A549 (cell line): ENCODE results near the gene MXI1. TPM values are rescaled to one million over a fixed set of nuclear protein-coding genes. Genes with fewer than 3 reads are reported as not detected.

Experiments
- ATAC-seq, 2 experiments: fragments of 200-7000 bp in 1 of 2; fragments of >200 bp in 1 of 2; cut with Nextera tagmentation in 1 of 2; cut with Tn5 transposase in 1 of 2; 3 replicates each; pipeline versions ENCODE4 v1.8.0 to v1.9.1; 2018 to 2020; ENCODE audit warnings: mild to moderate bottlenecking in 1 of 2, moderate library complexity in 1 of 2
- CTCF ChIA-PET: fragments of 300-600 bp; sonication (Branson Sonifier 250); formaldehyde crosslinking; extraction: SDS; loops from one replicate; lab custom pipeline; 2021; ENCODE audit warnings: antibody characterized with exemption, inconsistent platforms; lab: Yijun Ruan, JAX
- POLR2A ChIA-PET: fragments of 350-600 bp; formaldehyde crosslinking; extraction: SDS; loops from one replicate; lab custom pipeline; 2021; ENCODE audit warnings: antibody characterized with exemption, inconsistent platforms; lab: Yijun Ruan, JAX
- DNase-seq, 2 experiments: peaks; one replicate each; pipeline versions ENCODE4 v3.0.0 to v3.0.0-alpha.2; 2011 to 2016; ENCODE audit warnings: low read depth in 1 of 2, low spot score in 1 of 2
- FAIRE-seq: peaks from 2 replicates; lab custom pipeline; 2011; peaks lifted over from hg19 to GRCh38; lab: Jason Lieb, UNC
- H3K27ac ChIP-seq, 2 experiments: fragments of >200 bp; sonication (Bioruptor Twin); formaldehyde crosslinking; 3 replicates each; pipeline ENCODE4 v1.5.1; 2016 to 2017
- H3K4me1 ChIP-seq: fragments of >200 bp; sonication (Bioruptor Twin); formaldehyde crosslinking; 3 replicates; pipeline ENCODE4 v1.6.1; 2016
- H3K4me2 ChIP-seq: fragments of >200 bp; sonication (Bioruptor Twin); formaldehyde crosslinking; 3 replicates; pipeline ENCODE4 v1.6.1; 2016
- H3K4me3 ChIP-seq: fragments of >200 bp; sonication (Bioruptor Twin); formaldehyde crosslinking; 3 replicates; pipeline ENCODE4 v1.5.1; 2016
- H3K9me3 ChIP-seq: fragments of >200 bp; sonication (Bioruptor Twin); formaldehyde crosslinking; 3 replicates; pipeline ENCODE4 v1.6.1; 2016
- BHLHE40 ChIP-seq: IDR thresholded peaks from 2 replicates; pipeline ENCODE4 v1.6.1; 2012; ENCODE audit warnings: low read depth, low read length, inconsistent platforms
- CBX8 ChIP-seq: fragments of 200-600 bp; sonication (generic); IDR thresholded peaks from 2 replicates; pipeline ENCODE4 v1.6.1; 2016
- CEBPB ChIP-seq, 2 experiments: fragments of >200 bp in 1 of 2; sonication (Bioruptor Twin) in 1 of 2; formaldehyde crosslinking in 1 of 2; IDR thresholded peaks; 2 replicates each; pipeline ENCODE4 v1.6.1; 2012 to 2016
- CHD2 ChIP-seq: fragments of 150-350 bp; IDR thresholded peaks from 2 replicates; pipeline ENCODE4 v1.6.1; 2014; ENCODE audit warnings: low read length; ENCODE audit not compliant: partially characterized antibody
- EHF ChIP-seq: fragments of 250-450 bp; sonication (Bioruptor Pico); IDR thresholded peaks from 2 replicates; pipeline ENCODE4 v1.5.0; 2020; ENCODE audit warnings: mild to moderate bottlenecking
- FOSB ChIP-seq: fragments of 250-450 bp; sonication (Bioruptor Pico); IDR thresholded peaks from 2 replicates; pipeline ENCODE4 v1.5.0; 2020; ENCODE audit warnings: mild to moderate bottlenecking, moderate library complexity
- FOXS1 ChIP-seq: fragments of 250-450 bp; sonication (Bioruptor Pico); IDR thresholded peaks from 2 replicates; pipeline ENCODE4 v1.5.0; 2020; ENCODE audit warnings: mild to moderate bottlenecking, moderate library complexity
- GATA3 ChIP-seq: IDR thresholded peaks from 2 replicates; pipeline ENCODE4 v1.6.1; 2012; ENCODE audit warnings: borderline replicate concordance
- HDAC2 ChIP-seq: fragments of 200-600 bp; sonication (generic); IDR thresholded peaks from 2 replicates; pipeline ENCODE4 v1.6.1; 2016
- HEYL ChIP-seq: fragments of 250-450 bp; sonication (Bioruptor Pico); IDR thresholded peaks from 2 replicates; pipeline ENCODE4 v1.8.0; 2021; ENCODE audit warnings: mild to moderate bottlenecking, moderate library complexity
- HOXA7 ChIP-seq: fragments of 250-450 bp; sonication (Bioruptor Pico); IDR thresholded peaks from 2 replicates; pipeline ENCODE4 v1.5.0; 2020; ENCODE audit warnings: mild to moderate bottlenecking, moderate library complexity
- HOXB13 ChIP-seq: fragments of 250-450 bp; sonication (Bioruptor Pico); IDR thresholded peaks from 2 replicates; pipeline ENCODE4 v1.5.0; 2020; ENCODE audit warnings: low read depth, mild to moderate bottlenecking, moderate library complexity
- HOXB5 ChIP-seq: fragments of 250-450 bp; sonication (Bioruptor Pico); IDR thresholded peaks from 2 replicates; pipeline ENCODE4 v1.5.0; 2020; ENCODE audit warnings: mild to moderate bottlenecking, moderate library complexity
- JUN ChIP-seq, 2 experiments: fragments of >200 bp; sonication (Bioruptor Twin); formaldehyde crosslinking; IDR thresholded peaks; 2 replicates in 1 of 2; 3 replicates in 1 of 2; pipeline ENCODE4 v1.6.1; 2016 to 2017
- KDM1A ChIP-seq: fragments of 200-600 bp; sonication (generic); IDR thresholded peaks from 2 replicates; pipeline ENCODE4 v1.6.1; 2016; ENCODE audit warnings: low read depth, mild to moderate bottlenecking
- KDM5A ChIP-seq: fragments of 200-600 bp; sonication (generic); IDR thresholded peaks from 2 replicates; pipeline ENCODE4 v1.6.1; 2016; ENCODE audit warnings: antibody characterized with exemption, mild to moderate bottlenecking
- MYC ChIP-seq: IDR thresholded peaks from 2 replicates; pipeline ENCODE4 v1.6.1; 2012; ENCODE audit warnings: mild to moderate bottlenecking, inconsistent platforms, low read length, improper control_type of control experiment, borderline replicate concordance
- NFE2L2 ChIP-seq: fragments of 150-350 bp; conservative IDR thresholded peaks from 2 replicates; pipeline ENCODE4 v1.6.1; 2014; ENCODE audit warnings: low read length
- NR3C1 ChIP-seq: fragments of >200 bp; sonication (Bioruptor Twin); formaldehyde crosslinking; IDR thresholded peaks from 3 replicates; pipeline ENCODE4 v1.6.1; 2017
- PHF8 ChIP-seq: fragments of 200-600 bp; sonication (generic); IDR thresholded peaks from 2 replicates; pipeline ENCODE4 v1.6.1; 2016; ENCODE audit warnings: low read depth, mild to moderate bottlenecking, antibody characterized with exemption, moderate library complexity, borderline replicate concordance
- RARB ChIP-seq: fragments of 250-450 bp; sonication (Bioruptor Pico); IDR thresholded peaks from 2 replicates; pipeline ENCODE4 v1.8.0; 2021; ENCODE audit warnings: mild to moderate bottlenecking, moderate library complexity
- SMC3 ChIP-seq: fragments of >200 bp; sonication (Bioruptor Twin); formaldehyde crosslinking; IDR thresholded peaks from 3 replicates; pipeline ENCODE4 v1.6.1; 2018; ENCODE audit warnings: inconsistent platforms
- TFCP2L1 ChIP-seq: fragments of 250-450 bp; sonication (Bioruptor Pico); IDR thresholded peaks from 2 replicates; pipeline ENCODE4 v1.5.0; 2021; ENCODE audit warnings: mild to moderate bottlenecking
- ZC3H11A ChIP-seq: fragments of 450-650 bp; IDR thresholded peaks from 2 replicates; pipeline ENCODE4 v1.6.1; 2014; ENCODE audit warnings: antibody characterized with exemption, mild to moderate bottlenecking
- ZNF302 ChIP-seq: fragments of 250-450 bp; sonication (Bioruptor Pico); IDR thresholded peaks from 2 replicates; pipeline ENCODE4 v1.9.0; 2021; ENCODE audit warnings: inconsistent platforms, mild to moderate bottlenecking, moderate library complexity
- ZSCAN20 ChIP-seq: fragments of 250-450 bp; sonication (Bioruptor Pico); IDR thresholded peaks from 2 replicates; pipeline ENCODE4 v1.8.0; 2022; ENCODE audit warnings: mild to moderate bottlenecking, moderate library complexity
- WGBS: methylation state at CpG from one replicate; pipeline ENCODE4 v1.1.6; 2017; ENCODE audit errors: missing lambda C conversion rate; 5-methylcytosine and 5-hydroxymethylcytosine counted together
- polyA plus RNA-seq, 4 experiments: library from polyadenylated mRNA; depleted of rRNA in 3 of 4; stranded (reverse); fragments of >200 nt; fragmentation: RNase III in 1 of 4; extraction: RNeasy Plus Mini Kit Qiagen cat#74134 plus additional on column Dnase treatment in 1 of 4; gene quantifications; 2 replicates in 3 of 4; 3 replicates in 1 of 4; pipeline ENCODE4 v1.2.3, GENCODE V29; 2011 to 2017

Gene MXI1
- polyA plus RNA-seq, 2 of the 4 experiments (the other 2 are of a cell fraction) = 7.1 to 15.7 TPM

DNA sequence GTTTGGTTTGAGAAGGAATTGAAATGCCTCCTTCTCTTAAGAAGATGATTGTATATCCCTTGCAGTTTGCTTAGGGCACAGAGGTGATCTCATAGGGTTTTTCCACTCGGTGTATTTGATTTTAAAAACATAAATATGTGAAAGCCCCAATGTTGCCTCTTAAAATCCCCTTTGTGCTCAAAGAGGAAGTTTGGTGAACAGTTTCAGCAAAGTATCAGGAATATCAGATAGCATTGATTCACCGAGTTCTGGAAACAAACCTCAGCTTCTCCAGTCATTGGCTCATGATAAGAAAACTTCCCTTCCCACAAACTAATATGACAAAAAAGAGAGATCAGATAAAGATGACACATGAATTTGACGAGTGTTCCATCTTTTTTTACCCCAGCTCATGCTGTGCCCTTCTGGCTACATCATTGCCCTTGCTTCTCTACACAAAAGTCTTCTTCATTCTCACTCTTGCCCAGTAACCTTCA lies 117.4 kb downstream of the MXI1 start:
- peak; percentile 43 for FAIRE-seq
- no peak overlapping the region for H3K4me3 ChIP-seq
- CTCF ChIA-PET = interaction anchor here (0.7 to 4.8 kb wide), 8 partner anchors 10 to 222 kb away, joined by 3 to 27 read pairs (median 6); partner anchors contain the start of gene SMNDC1
- H3K4me1 ChIP-seq = peaks cover 35% of the 10 kb centered on the region
- peak overlapping the region; percentile 66 to 68 for H3K27ac ChIP-seq
- 10% methylated on average over 3 of the region's 3 CpGs for WGBS
- TF ChIP-seq FOXS1 (CRISPR knock-in tag) = no peak
- no peak for TF ChIP-seq HOXB5 (CRISPR knock-in tag)
- TF ChIP-seq EHF (CRISPR knock-in tag) = no peak
- TF ChIP-seq HEYL = no peak
- TF ChIP-seq ZSCAN20 (CRISPR knock-in tag) = no peak
- TF ChIP-seq SMC3 = no peak
- no peak for TF ChIP-seq NFE2L2
- no peak for TF ChIP-seq KDM5A
- TF ChIP-seq HDAC2 = no peak
- no peak for TF ChIP-seq CHD2
- no peak for TF ChIP-seq GATA3
- TF ChIP-seq ZC3H11A = no peak
- no peak for TF ChIP-seq HOXA7 (CRISPR knock-in tag)
- TF ChIP-seq ZNF302 (CRISPR knock-in tag) = no peak
- no peak for TF ChIP-seq JUN (IDR thresholded peaks at IDR 0.05)
- no peak for TF ChIP-seq NR3C1
- peak overlapping the region; percentile 55 for H3K4me2 ChIP-seq
- H3K9me3 ChIP-seq = peaks cover 28% of the 10 kb centered on the region
- POLR2A ChIA-PET = no interaction called here
- peak in 1 of 2 experiments; percentile 29; a peak in 2 of 6 replicates for ATAC-seq
- no peak for DNase-seq

DNA sequence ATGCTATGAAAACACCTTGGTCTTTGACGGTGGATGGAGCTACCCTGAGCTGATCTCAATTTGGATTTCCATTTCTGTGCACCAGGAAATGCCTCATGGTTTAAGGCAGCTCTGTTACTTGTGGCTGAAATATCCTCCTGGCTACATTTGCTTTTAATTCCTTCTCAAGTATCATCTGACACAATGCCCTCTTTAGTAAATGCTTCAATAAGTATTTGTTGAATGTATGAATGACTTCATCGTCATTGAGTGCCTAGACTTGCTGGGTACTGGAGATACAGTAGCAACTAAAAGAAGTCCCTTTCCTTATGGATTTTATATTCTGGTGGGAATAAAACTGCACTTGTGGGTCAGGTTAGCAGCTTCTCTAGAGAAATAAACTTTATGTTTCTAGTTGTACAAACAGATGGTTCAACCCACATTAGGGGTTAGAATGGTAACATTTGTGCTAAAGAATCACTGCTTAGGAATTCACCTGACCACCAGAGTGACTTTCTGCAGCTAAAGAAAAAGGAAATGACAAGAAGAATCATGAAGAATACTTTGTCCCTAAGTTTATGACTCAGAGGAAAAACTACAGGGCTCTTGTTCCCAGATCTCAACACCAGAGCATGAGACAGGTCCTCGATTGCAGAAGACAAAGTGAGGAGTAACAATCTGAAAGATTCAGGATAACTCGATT lies 119.1 kb downstream of the MXI1 start:
- DNase-seq (no peak), ATAC-seq (no peak), FAIRE-seq (no peak)
- H3K4me3 ChIP-seq = no peak overlapping the region
- H3K27ac ChIP-seq = peak overlapping the region; percentile 66 to 68; a peak in 4 of 6 replicates
- H3K9me3 ChIP-seq = peaks cover 20% of the 10 kb centered on the region
- WGBS = 47% methylated on average over 4 of the region's 4 CpGs
- H3K4me1 ChIP-seq = peaks cover 35% of the 10 kb centered on the region
- ChIA-PET CTCF (interaction anchor here (1.3 to 4.8 kb wide), 6 partner anchors 14 to 220 kb away, joined by 4 to 27 read pairs (median 6); partner anchors contain the start of gene SMNDC1), POLR2A (no interaction called here)
- TF ChIP-seq CBX8 = no peak
- no peak for TF ChIP-seq FOSB (CRISPR knock-in tag)
- TF ChIP-seq KDM1A = no peak
- TF ChIP-seq, all 56 proteins: peak for 0
- H3K4me2 ChIP-seq = peak overlapping the region; percentile 38; the same call in 2 of the 3 replicates

DNA sequence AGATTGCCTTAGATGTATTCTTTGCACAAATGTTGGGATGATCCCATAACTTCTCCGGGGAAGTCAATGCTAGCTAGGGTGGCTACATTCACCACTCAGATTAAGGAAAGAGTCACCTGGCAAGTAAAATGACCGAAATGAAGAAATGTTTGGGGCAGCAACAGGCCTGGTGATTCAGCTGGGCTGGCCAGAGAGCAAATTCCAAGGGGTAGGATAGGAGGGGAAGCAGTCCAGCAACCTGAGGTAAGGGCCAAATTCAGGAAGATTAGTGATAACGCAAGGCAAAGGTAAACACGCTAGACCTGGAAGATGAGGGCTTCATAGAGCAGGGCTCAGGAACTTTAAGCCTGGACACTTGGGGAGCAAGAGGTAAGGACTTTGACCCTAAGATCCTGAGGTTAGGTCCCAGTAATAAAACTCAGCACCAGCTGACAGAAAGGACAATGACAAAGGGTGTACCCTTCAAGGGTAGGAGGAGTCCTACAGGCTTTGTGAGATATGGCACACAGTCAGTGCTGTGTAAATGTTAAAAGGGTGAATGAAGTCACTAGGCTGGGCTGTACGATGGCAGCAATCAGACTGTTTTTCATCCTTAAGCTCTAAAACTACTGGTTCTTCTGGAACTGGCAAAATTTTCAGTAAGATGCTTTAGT lies 120.0 kb downstream of the MXI1 start:
- FAIRE-seq (no peak), DNase-seq (no peak)
- POLR2A ChIA-PET = no interaction called here
- TF ChIP-seq NR3C1 (no peak), TFCP2L1 (CRISPR knock-in tag) (no peak), RARB (no peak), KDM5A (no peak), SMC3 (no peak), MYC (no peak), CEBPB (IDR thresholded peaks at IDR 0.05) (no peak), HOXB5 (CRISPR knock-in tag) (no peak), PHF8 (no peak), HOXB13 (CRISPR knock-in tag) (no peak), BHLHE40 (no peak)
- TF ChIP-seq, all 56 proteins: peak for 0
- CTCF ChIA-PET = interaction anchor here (1.3 to 4.8 kb wide), 4 partner anchors 10 to 219 kb away, joined by 5 to 27 read pairs (median 7); no protein-coding TSS in a partner anchor
- peak overlapping the region; percentile 36 to 66; a peak in 5 of 6 replicates for H3K27ac ChIP-seq
- peak; percentile 36 to 50; a peak in 4 of 6 replicates for ATAC-seq
- 62% methylated on average over 5 of the region's 5 CpGs for WGBS
- peaks cover 11% of the 10 kb centered on the region for H3K9me3 ChIP-seq
- peak overlapping the region; percentile 38; the same call in 1 of the 3 replicates for H3K4me2 ChIP-seq
- peaks cover 35% of the 10 kb centered on the region for H3K4me1 ChIP-seq
- H3K4me3 ChIP-seq = no peak overlapping the region
